ENCODE results near the gene LTB.

Gene LTB

GRCh38 chr6:31531771-31532643 is 50.2 kb downstream of the LTB start:
- Mint-ChIP-seq H3K4me1 (peaks cover 34% of the 10 kb centered on the region), H3K4me3 (no peak overlapping the region), H3K36me3 (peaks cover 71% of the 10 kb centered on the region), H3K9me3 (no peaks in the 10 kb centered on the region), H3K27ac (no peak overlapping the region), H3K27me3 (no peaks in the 10 kb centered on the region)
- no peak for DNase-seq
- CTCF ChIA-PET, result no interaction called here

GRCh38 chr6:31531162-31531561 is 51.1 kb downstream of the LTB start:
- DNase-seq, result no peak
- H3K4me3 Mint-ChIP-seq, result no peak overlapping the region
- CTCF ChIA-PET, result no interaction called here
- H3K9me3 Mint-ChIP-seq, result no peaks in the 10 kb centered on the region
- H3K36me3 Mint-ChIP-seq, result peaks cover 64% of the 10 kb centered on the region
- no peaks in the 10 kb centered on the region for H3K27me3 Mint-ChIP-seq
- H3K27ac Mint-ChIP-seq, result no peak overlapping the region
- H3K4me1 Mint-ChIP-seq, result peaks cover 28% of the 10 kb centered on the region

GRCh38 chr6:31530659-31531058 is 51.6 kb downstream of the LTB start:
- peaks cover 59% of the 10 kb centered on the region for H3K36me3 Mint-ChIP-seq
- peaks cover 23% of the 10 kb centered on the region for H3K4me1 Mint-ChIP-seq
- CTCF ChIA-PET, result no interaction called here
- DNase-seq, result no peak
- H3K4me3 Mint-ChIP-seq, result no peak overlapping the region
- H3K9me3 Mint-ChIP-seq, result no peaks in the 10 kb centered on the region
- no peaks in the 10 kb centered on the region for H3K27me3 Mint-ChIP-seq
- H3K27ac Mint-ChIP-seq, result no peak overlapping the region

Data from activated naive CD4-positive, alpha-beta T cell treated with anti-CD3 and anti-CD28 coated beads, Interleukin-2, amount 10 ng/mL, durations not matched to agents 7 days and 5 days (primary cell).